ENCODE results near the gene ICAM5. TPM values are rescaled to one million over a fixed set of nuclear protein-coding genes. Genes with fewer than 3 reads are reported as not detected.

ICAM5 gene
- total RNA-seq, 1 experiment from 2014 or later = 53.9 TPM

DNA sequence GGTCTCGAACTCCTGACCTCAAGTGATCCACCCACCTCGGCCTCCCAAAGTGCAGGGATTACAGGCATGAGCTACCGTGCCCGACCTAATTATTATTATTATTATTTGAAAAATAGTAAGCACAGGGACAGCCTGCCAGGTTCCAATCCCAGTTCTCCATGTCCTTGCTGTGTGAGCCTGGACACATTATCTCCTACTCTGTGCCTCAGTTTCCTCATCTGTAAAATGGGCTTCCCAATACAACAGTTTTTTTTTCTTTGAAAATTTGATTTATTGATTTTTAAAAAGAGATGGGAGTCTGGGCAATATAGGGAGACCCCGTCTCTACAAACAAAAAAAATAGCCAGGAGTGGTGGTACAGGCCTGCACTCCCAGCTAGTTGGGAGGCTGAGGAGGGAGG lies 16.6 kb downstream of the ICAM5 start:
- H3K4me3 ChIP-seq (replicated peaks in 1 of 2; ENCODE audit: low read depth in 1 of 2, low read length in 2 of 2) = no peak overlapping the region
- TF ChIP-seq SRF (IDR thresholded peaks at IDR 0.05; ENCODE audit: low read depth) (no peak), EGR1 (IDR thresholded peaks at IDR 0.05; ENCODE audit: low read depth) (no peak), ZNF274 (IDR thresholded peaks at IDR 0.05; ENCODE audit: low read depth, low read length) (no peak), RAD21 (IDR thresholded peaks at IDR 0.05; ENCODE audit: low read depth) (no peak), TCF7L2 (IDR thresholded peaks at IDR 0.05; ENCODE audit: borderline replicate concordance, extremely low read depth, insufficient read depth, insufficient read length) (no peak), FOSL1 (IDR thresholded peaks at IDR 0.05; ENCODE audit: low read depth) (no peak), JUND (IDR thresholded peaks at IDR 0.05) (no peak), SP1 (IDR thresholded peaks at IDR 0.05; ENCODE audit: low read depth) (no peak), POLR2AphosphoS5 (IDR thresholded peaks at IDR 0.05; ENCODE audit: low read depth, low read length) (no peak), CEBPB (IDR thresholded peaks at IDR 0.05; ENCODE audit: low read depth) (no peak), ZFX (IDR thresholded peaks at IDR 0.05) (no peak), EZH2phosphoT487 (IDR thresholded peaks at IDR 0.05; ENCODE audit: borderline replicate concordance) (no peak), ELF1 (IDR thresholded peaks at IDR 0.05; ENCODE audit: borderline replicate concordance, low read depth) (no peak), EZH2 (IDR thresholded peaks at IDR 0.05) (no peak)
- TF ChIP-seq, protein P1, sequence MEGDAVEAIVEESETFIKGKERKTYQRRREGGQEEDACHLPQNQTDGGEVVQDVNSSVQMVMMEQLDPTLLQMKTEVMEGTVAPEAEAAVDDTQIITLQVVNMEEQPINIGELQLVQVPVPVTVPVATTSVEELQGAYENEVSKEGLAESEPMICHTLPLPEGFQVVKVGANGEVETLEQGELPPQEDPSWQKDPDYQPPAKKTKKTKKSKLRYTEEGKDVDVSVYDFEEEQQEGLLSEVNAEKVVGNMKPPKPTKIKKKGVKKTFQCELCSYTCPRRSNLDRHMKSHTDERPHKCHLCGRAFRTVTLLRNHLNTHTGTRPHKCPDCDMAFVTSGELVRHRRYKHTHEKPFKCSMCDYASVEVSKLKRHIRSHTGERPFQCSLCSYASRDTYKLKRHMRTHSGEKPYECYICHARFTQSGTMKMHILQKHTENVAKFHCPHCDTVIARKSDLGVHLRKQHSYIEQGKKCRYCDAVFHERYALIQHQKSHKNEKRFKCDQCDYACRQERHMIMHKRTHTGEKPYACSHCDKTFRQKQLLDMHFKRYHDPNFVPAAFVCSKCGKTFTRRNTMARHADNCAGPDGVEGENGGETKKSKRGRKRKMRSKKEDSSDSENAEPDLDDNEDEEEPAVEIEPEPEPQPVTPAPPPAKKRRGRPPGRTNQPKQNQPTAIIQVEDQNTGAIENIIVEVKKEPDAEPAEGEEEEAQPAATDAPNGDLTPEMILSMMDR (IDR thresholded peaks at IDR 0.05 in 2 of 3, conservative IDR thresholded peaks at IDR 0.05 in 1 of 3; ENCODE audit: borderline replicate concordance in 1 of 3, insufficient read depth in 1 of 3, low read depth in 2 of 3, low read length in 2 of 3) = no peak
- TF ChIP-seq, protein P2, sequence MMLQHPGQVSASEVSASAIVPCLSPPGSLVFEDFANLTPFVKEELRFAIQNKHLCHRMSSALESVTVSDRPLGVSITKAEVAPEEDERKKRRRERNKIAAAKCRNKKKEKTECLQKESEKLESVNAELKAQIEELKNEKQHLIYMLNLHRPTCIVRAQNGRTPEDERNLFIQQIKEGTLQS (IDR thresholded peaks at IDR 0.05) = no peak
- TF ChIP-seq, protein P3, sequence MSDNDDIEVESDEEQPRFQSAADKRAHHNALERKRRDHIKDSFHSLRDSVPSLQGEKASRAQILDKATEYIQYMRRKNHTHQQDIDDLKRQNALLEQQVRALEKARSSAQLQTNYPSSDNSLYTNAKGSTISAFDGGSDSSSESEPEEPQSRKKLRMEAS (IDR thresholded peaks at IDR 0.05) = no peak
- TF ChIP-seq, protein P4, sequence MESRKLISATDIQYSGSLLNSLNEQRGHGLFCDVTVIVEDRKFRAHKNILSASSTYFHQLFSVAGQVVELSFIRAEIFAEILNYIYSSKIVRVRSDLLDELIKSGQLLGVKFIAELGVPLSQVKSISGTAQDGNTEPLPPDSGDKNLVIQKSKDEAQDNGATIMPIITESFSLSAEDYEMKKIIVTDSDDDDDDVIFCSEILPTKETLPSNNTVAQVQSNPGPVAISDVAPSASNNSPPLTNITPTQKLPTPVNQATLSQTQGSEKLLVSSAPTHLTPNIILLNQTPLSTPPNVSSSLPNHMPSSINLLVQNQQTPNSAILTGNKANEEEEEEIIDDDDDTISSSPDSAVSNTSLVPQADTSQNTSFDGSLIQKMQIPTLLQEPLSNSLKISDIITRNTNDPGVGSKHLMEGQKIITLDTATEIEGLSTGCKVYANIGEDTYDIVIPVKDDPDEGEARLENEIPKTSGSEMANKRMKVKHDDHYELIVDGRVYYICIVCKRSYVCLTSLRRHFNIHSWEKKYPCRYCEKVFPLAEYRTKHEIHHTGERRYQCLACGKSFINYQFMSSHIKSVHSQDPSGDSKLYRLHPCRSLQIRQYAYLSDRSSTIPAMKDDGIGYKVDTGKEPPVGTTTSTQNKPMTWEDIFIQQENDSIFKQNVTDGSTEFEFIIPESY (IDR thresholded peaks at IDR 0.05; ENCODE audit: extremely low read depth, insufficient replicate concordance, low read length) = no peak
- no peak overlapping the region for H2AFZ ChIP-seq (ENCODE audit: low read depth, low read length, poor library complexity, severe bottlenecking)
- peaks cover 0 to 6% of the 10 kb centered on the region in 2 experiments; a peak in 2 of 4 replicates for H3K4me1 ChIP-seq (ENCODE audit: control insufficient read depth in 1 of 2, insufficient read depth in 2 of 2, low read length in 2 of 2)
- no TSS peak for BruUV-seq (replicated peaks)
- ChIA-PET RAD21 (ENCODE audit: low non-redundant PET in 1 of 2, low total read pairs in 2 of 2, uncharacterized antibody in 2 of 2, unreplicated experiment in 2 of 2) (no interaction called here), POLR2A (no interaction called here), CTCF (no interaction called here)
- no peak overlapping the region for H3K4me2 ChIP-seq (ENCODE audit: low read length)
- H3K9ac ChIP-seq (ENCODE audit: low read length) = no peak overlapping the region
- intact Hi-C loops (cut with micrococcal nuclease) = no loop called here
- H3K9me3 ChIP-seq (ENCODE audit: control insufficient read depth in 1 of 2, insufficient read depth in 1 of 2, low read depth in 1 of 2, low read length in 2 of 2) = no peaks in the 10 kb centered on the region
- no peak overlapping the region for H3K27ac ChIP-seq (ENCODE audit: low read depth, low read length)
- no peaks in the 10 kb centered on the region for H3K36me3 ChIP-seq (ENCODE audit: control insufficient read depth in 1 of 2, insufficient read depth in 2 of 2, low read length in 2 of 2)
- no peaks in the 10 kb centered on the region for H3K9me2 ChIP-seq (ENCODE audit: insufficient read depth)
- DNase-seq (ENCODE audit: low read depth, low spot score) (no peak), ATAC-seq (no peak)
- H3K27me3 ChIP-seq (ENCODE audit: insufficient read depth, low read length) = no peaks in the 10 kb centered on the region
- H4K20me1 ChIP-seq (ENCODE audit: insufficient read depth) = no peaks in the 10 kb centered on the region
- no peaks in the 10 kb centered on the region for H3K79me2 ChIP-seq (ENCODE audit: insufficient read depth, low read length)

All from HCT116 (cell line).